GM12878 (cell line): Measurements from ENCODE around the gene ANKRD33B. TPM values are rescaled to one million over a fixed set of nuclear protein-coding genes. Genes with fewer than 3 reads are reported as not detected.
A peak's percentile ranks its signal among the peaks of the same experiment; 100 is the strongest.

Source experiments
- BCL3 ChIP-seq: IDR thresholded peaks from 2 replicates; pipeline ENCODE4 v1.6.1; 2011; ENCODE audit warnings: borderline replicate concordance, low read depth, mild to moderate bottlenecking, moderate library complexity, low read length; ENCODE audit not compliant: insufficient read depth, poor library complexity, severe bottlenecking
- BCLAF1 ChIP-seq: fragments of 450-650 bp; IDR thresholded peaks from 2 replicates; pipeline ENCODE4 v1.6.1; 2017; ENCODE audit warnings: antibody characterized with exemption, mild to moderate bottlenecking, moderate library complexity
- CEBPB ChIP-seq, 2 experiments: fragments of 150-350 bp in 1 of 2; IDR thresholded peaks; 2 replicates each; pipeline ENCODE4 v1.6.1; 2012 to 2014; ENCODE audit warnings: low read depth in 2 of 2, low read length in 2 of 2, borderline replicate concordance in 1 of 2, inconsistent platforms in 1 of 2
- CTCF ChIP-seq, 3 experiments: IDR thresholded peaks in 2 of 3; conservative IDR thresholded peaks in 1 of 3; 2 replicates each; pipeline ENCODE4 v1.5.1; 2011; ENCODE audit warnings: low read depth in 3 of 3, low read length in 3 of 3, mild to moderate bottlenecking in 3 of 3, control low read depth in 2 of 3, moderate library complexity in 2 of 3, inconsistent platforms in 1 of 3, mixed read lengths in 1 of 3; ENCODE audit not compliant: control insufficient read depth in 2 of 3, insufficient read depth in 1 of 3; ENCODE audit errors: extremely low read depth in 1 of 3
- EED ChIP-seq: sonication (generic); IDR thresholded peaks from 2 replicates; pipeline ENCODE4 v1.6.1; 2016; ENCODE audit warnings: antibody characterized with exemption, low read depth
- EZH2 ChIP-seq: IDR thresholded peaks from 2 replicates; pipeline ENCODE4 v1.6.1; 2012; ENCODE audit warnings: low read depth, mild to moderate bottlenecking, control low read depth, inconsistent platforms, low read length, borderline replicate concordance; ENCODE audit not compliant: control insufficient read depth
- FOS ChIP-seq: IDR thresholded peaks from 3 replicates; pipeline ENCODE4 v1.6.1; 2011; ENCODE audit warnings: borderline replicate concordance; ENCODE audit not compliant: insufficient read length; ENCODE audit errors: extremely low read depth
- FOXM1 ChIP-seq: IDR thresholded peaks from 2 replicates; pipeline ENCODE4 v1.6.1; 2012; ENCODE audit warnings: low read depth, mild to moderate bottlenecking, inconsistent platforms, low read length, moderate library complexity
- HDAC2 ChIP-seq: fragments of 200-600 bp; sonication (generic); IDR thresholded peaks from 2 replicates; pipeline ENCODE4 v1.6.1; 2017
- JUND ChIP-seq: IDR thresholded peaks from 2 replicates; pipeline ENCODE4 v1.6.1; 2012; ENCODE audit warnings: low read depth, mild to moderate bottlenecking, low read length, improper control_type of control experiment, moderate library complexity
- MTA2 ChIP-seq: fragments of 450-650 bp; IDR thresholded peaks from 2 replicates; pipeline ENCODE4 v1.6.1; 2016; ENCODE audit warnings: low read depth, mild to moderate bottlenecking, moderate library complexity
- MXI1 ChIP-seq: fragments of 150-350 bp; IDR thresholded peaks from 2 replicates; pipeline ENCODE4 v1.6.1; 2011; ENCODE audit warnings: low read depth, mild to moderate bottlenecking, inconsistent platforms, low read length, improper control_type of control experiment
- PAX8 ChIP-seq: fragments of 450-650 bp; IDR thresholded peaks from 2 replicates; pipeline ENCODE4 v1.6.1; 2017; ENCODE audit warnings: mild to moderate bottlenecking, moderate library complexity
- RELA ChIP-seq: fragments of 450-650 bp; IDR thresholded peaks from 2 replicates; pipeline ENCODE4 v1.8.0; 2014; ENCODE audit warnings: borderline replicate concordance; ENCODE audit not compliant: partially characterized antibody
- YY1 ChIP-seq: IDR thresholded peaks from 2 replicates; pipeline ENCODE4 v1.6.1; 2011; ENCODE audit warnings: low read depth, mild to moderate bottlenecking, low read length
- ZBED1 ChIP-seq: IDR thresholded peaks from 2 replicates; pipeline ENCODE4 v1.6.1; 2016; ENCODE audit warnings: borderline replicate concordance
- ZBTB40 ChIP-seq: fragments of 450-650 bp; IDR thresholded peaks from 2 replicates; pipeline ENCODE4 v1.6.1; 2016; ENCODE audit warnings: mild to moderate bottlenecking, moderate library complexity, borderline replicate concordance
- ZNF274 ChIP-seq: IDR thresholded peaks from one replicate; pipeline ENCODE4 v1.8.0; 2011; ENCODE audit not compliant: insufficient read length, insufficient read depth
- ZZZ3 ChIP-seq: IDR thresholded peaks from 2 replicates; pipeline ENCODE4 v1.6.1; 2011; ENCODE audit warnings: low read depth; ENCODE audit not compliant: control insufficient read depth, insufficient read length
- polyA plus RNA-seq, 11 experiments: library from polyadenylated mRNA; depleted of rRNA in 4 of 11; unstranded in 6 of 11; stranded (reverse) in 5 of 11; fragments of >200 nt; fragmentation: Nextera tagmentation in 4 of 11; fragmentation: Illumina TruSeq in 1 of 11; extraction: Ambion mirVana in 4 of 11; extraction: Trizol in 1 of 11; gene quantifications; 1 replicate in 1 of 11; 2 replicates in 10 of 11; pipeline versions ENCODE4 v1.2.1 to v1.2.3, GENCODE V29; 2011 to 2016; ENCODE audit warnings: inconsistent platforms in 2 of 11, missing spikeins in 2 of 11, low read depth in 1 of 11
- total RNA-seq, 4 experiments: library from RNA; depleted of rRNA in 3 of 4; stranded (reverse); fragments of >200 nt in 3 of 4; fragmentation: Illumina TruSeq in 1 of 4; extraction: Trizol in 1 of 4; gene quantifications; 2 replicates each; pipeline versions ENCODE4 v1.2.1 to v1.2.3, GENCODE V29; 2013 to 2021

The ANKRD33B gene
- total and polyA plus RNA-seq, 10 of the 15 experiments (the other 5 are each of a cell fraction or from before 2014, with no cell fraction given): 4.9 to 61.6 (median 15.6) TPM

GRCh38 chr5:10632110-10632761 lies 68.4 kb downstream of the ANKRD33B start (continued):
- TF ChIP-seq JUND (peak; percentile 88), FOXM1 (no peak), BCL3 (peak; percentile 99), BCLAF1 (no peak), YY1 (no peak), MXI1 (peak; percentile 53), PAX8 (no peak), FOS (no peak), ZBTB40 (peak; percentile 51; the same call in 1 of the 2 replicates), ZBED1 (peak; percentile 98), EZH2 (0 out of 2 replicates have a peak, but pooled peaks have one; percentile 50), RELA (peak; percentile 100), ZZZ3 (no peak), MTA2 (peak; percentile 97), HDAC2 (no peak), EED (peak; percentile 100), ZNF274 (no peak), CTCF (IDR thresholded peaks at IDR 0.05 in 2 of 3, conservative IDR thresholded peaks at IDR 0.05 in 1 of 3; ENCODE audit: control insufficient read depth in 2 of 3, extremely low read depth in 1 of 3, insufficient read depth in 1 of 3, low read depth in 3 of 3, low read length in 3 of 3) (no peak), CEBPB (IDR thresholded peaks at IDR 0.05; ENCODE audit: borderline replicate concordance in 1 of 2, low read depth in 2 of 2, low read length in 2 of 2) (no peak; a peak in 1 of 4 replicates)
